HG02623 (cell line): ENCODE measurements around the gene FOXP2.
"Not testable (repeated sequence)": the region's sequence is repeated elsewhere in the genome, so short reads cannot be mapped to it uniquely, and the experiment has no call there.

Source experiments
- ATAC-seq: cut with Tn5 transposase; IDR thresholded peaks from one replicate; pipeline ENCODE4 v1.9.1; 2021; ENCODE audit warnings: moderate library complexity; ENCODE audit not compliant: unreplicated experiment

Gene FOXP2

DNA sequence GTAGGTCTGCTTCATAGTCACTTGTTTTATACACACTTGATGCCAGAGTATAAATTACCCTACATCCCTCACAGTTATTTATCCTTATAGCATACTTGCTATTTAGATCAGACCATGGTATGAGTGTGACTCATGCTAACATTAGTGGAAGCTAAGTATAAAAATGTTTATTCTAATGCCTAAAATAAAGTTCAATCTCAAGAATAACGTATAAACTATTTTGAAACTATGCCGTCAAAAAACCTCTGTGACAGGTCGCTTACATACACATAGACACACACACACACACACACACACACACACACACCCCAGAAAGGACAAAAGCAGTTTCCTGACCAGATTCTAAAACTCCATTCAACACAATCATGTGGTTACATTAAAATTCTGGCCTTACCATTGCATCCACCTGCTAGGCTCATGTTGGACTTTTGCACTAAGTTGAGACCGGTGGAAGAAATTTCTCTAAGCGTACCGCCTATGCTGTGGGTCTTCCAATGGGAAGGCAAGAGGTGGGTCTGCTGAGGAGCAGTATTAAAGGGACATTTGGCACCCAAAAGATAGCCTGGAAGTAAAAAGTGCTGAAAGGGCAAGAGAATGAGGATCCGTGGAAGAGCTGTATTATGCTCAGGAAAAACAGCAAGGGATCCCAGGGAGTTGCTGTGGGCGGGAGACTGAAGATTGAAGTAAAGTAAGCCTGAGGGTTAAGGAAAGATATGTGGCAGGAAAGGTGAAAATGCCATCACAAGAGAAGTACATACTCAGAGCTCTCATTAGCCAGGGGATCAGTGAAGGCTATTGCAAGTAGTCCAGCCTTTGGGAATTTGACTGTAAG is 5.0 kb downstream of the FOXP2 start:
- ATAC-seq, result no peak

DNA sequence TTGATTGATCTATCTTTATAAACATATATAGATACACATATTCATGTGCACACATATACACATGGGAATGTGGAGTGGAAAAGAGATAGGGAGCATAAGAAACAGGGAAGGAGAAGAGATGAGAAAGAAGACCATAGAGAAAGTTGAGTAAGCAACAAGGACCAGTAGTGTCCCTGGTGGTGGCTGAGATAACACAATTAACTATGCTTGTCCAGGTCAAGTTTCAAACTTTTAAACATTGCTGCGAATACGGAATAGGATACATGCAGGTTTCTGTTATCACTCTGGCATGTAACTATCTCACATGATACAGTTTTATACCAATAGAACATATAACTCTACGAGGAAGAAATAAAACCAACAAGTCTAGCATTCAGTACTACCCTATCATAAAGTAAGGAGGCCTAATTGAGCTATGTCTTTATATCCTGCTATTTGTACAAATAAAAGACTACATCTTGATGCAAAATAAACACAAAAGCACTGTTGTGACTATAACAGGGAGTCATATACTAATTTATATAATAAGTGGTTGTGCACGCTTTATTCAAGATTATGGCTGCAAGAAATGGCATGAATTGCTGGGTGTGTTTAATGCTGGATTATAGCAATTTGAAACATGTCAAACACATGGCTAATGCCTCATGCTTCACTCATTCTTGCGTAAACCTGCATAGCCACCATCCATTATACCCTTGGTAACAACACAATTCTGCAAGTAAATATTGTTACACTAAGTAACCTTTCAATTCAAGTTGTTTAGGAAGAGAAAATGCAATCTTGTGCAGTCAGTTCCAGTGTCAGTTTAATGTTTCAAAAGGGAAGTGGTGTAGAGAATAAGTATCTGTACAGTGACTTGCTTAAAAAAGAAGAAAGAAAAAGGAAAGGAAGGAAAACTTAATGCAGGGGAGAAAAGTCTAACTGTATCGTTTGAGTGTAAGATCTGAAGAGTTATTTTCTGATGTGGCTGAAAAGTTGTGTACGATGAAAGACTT is 8.2 kb downstream of the FOXP2 start:
- no peak for ATAC-seq

DNA sequence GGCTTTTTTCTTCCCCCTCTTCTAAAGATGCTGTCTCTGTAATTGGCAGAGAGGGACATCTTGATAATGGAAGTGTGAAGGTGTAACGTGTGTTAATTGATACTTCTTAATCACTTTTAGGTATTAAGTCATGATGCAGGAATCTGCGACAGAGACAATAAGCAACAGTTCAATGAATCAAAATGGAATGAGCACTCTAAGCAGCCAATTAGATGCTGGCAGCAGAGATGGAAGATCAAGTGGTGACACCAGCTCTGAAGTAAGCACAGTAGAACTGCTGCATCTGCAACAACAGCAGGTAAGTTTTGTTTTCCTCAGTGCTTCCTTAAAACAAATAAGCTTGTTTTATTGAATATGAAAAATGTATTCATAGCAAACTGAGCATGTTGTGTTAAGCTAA is 11.8 kb downstream of the FOXP2 start:
- ATAC-seq, result no peak

DNA sequence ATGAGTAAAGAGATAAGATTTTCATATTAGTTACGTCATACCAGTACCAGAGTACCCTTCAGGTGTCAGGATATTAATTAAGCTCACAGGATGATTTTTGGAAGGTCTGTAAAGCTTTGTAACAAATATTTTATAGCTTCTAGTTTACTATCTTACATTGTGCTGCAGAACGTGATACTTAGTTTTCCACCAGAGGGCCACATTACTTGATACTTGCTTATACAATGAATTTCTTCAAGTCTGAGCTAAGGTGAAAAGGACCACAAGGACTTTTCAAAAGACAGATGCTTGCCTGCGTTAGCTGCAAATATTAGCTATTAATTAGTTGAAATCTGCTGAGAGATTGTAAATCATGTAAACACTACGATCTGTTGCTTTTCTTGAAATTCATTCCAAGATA is 12.2 kb downstream of the FOXP2 start:
- ATAC-seq, result no peak

DNA sequence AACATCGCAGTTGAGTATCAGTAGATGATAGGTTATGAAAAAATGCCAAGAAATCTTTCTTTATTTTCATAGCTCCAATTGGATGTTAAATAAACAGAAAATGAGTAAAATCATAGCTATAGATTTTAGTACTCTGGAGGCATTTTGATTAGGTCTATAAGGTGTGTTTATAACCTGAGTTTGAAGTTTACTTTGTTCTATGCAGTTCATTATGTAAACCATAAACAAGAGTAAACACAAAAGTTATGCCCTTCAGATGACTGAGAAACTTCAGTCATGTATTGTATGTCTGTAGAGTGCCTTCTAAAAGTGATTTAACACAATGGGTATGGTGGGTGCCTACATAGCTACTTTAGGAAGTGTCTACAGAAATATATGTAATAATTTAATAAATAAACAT is 13.6 kb downstream of the FOXP2 start:
- no peak for ATAC-seq

DNA sequence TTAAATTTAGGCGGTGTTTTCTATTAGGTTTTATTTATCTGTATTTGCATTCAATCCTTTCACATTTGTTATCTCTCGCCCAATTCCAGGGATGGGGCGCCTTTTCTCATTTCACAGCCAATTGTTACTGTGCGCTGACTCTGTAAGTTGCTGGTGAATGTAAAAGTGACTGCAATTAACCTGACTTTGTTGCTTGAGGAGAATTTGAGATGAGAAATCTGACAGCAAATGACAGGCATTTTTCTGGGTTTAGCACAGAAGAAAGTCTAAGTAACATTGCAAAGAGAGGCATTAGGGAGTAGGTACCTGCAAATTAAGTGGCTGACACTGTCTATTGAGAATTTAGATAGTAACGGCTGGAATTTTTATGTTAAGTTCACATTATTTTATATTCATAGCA is 16.6 kb downstream of the FOXP2 start:
- no peak for ATAC-seq

DNA sequence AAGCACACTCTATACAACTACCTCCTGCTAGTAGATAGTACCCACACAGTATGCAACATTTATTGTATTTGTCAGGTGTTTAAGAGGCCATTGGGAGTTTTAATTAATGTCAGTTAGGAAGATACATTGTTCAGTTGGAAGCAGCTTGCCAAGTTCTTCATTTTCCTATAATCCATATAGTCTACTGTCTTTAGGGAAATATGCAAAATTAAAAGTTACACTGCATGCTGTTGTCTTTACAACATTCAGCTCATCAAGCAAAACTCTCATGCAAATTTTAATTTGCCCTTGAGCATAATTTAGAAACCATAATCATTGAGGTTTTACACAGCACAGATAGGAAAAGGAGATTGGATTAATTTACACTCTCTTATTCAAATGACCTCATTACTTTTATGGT is 17.4 kb downstream of the FOXP2 start:
- no peak for ATAC-seq

DNA sequence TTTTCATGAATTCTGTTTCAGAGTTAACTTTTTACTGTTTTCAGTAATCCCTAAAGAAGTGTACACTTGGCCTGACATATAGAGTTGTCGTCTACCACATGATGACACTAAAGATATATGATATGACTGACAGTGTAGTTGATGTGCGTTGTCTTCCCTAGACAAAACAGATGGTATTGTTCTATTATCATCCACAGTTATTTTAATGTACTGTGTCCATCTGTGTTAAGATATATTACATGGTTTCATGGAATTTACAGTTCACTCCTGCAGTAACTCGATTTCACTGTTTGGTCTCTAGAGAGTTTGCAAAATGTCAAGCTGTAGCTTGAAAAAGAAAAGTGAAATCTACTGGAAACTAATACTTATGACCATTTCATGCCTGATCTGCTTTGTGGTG is 18.1 kb downstream of the FOXP2 start:
- ATAC-seq, result no peak

DNA sequence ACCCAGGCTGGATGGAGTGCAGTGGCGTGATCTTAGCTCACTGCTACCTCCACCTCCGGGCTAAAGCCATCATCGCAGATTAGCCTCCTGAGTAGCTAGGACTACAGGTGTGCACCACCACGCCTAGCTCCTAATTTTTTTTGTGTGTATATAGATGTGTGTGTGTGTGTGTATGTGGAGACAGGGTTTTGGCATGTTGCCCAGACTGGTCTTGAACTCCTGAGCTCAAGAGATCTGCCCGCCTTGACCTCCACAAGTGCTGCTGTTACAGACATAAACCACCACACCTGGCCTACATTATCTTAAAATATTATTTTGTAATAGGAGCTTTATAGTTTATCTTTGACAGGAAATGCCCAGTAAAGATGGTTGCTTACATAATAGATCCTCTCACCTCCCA is 25.0 kb downstream of the FOXP2 start:
- no peak for ATAC-seq

DNA sequence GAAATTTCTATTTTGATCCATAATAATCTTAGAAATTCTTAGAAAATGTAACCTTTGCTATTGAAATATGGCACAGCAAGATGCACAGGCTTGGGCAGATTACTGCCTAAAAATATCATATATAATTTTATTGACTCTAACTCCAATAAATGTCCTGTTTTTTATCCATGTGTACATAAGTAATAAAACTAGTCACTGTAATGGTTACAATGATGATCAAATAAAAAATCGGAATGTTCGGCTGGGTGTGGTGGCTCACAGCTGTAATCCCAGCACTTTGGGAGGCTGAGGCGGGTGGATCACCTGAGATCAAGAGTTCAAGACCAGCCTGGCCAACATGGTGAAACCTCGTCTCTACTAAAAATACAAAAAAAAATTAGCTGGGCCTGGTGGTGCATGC is 26.3 kb downstream of the FOXP2 start:
- not testable (repeated sequence) for ATAC-seq

DNA sequence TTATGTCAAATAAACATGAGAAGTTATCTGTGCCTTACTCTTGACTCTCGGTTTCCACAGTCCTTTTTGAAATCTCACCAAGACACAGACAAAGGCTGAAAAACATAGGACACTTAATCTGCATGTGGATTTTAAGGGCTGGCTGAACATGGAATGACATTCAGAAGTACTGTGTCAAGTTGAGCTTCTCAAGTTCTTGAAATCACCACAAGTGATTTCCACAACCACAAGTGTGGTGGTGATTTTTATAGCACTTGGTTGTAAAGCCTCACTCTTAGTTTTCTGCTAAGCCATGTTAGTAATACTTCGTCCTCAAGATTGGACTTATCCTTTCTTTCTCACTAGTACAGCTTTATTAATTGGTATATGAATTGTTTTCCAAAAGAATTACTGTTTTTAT is 29.6 kb downstream of the FOXP2 start:
- no peak for ATAC-seq

DNA sequence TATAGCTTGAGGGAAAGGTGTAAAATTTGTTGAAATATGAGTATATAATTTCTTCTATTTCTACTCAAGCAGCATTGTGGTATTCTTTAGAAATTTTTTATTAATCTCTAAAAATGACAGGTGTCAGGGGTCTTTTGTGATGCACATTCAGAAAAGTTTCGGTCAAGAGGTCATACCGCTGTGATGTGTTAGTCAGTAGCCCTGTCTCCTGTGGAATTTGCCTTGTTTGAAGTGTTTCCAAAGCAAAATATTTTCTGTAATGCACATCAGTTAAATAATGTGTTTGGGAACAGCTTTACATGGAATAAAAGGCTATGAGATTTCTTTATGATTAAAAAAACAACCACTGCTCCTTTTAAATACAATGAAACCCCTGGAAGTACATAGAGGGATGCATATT is 35.8 kb downstream of the FOXP2 start:
- no peak for ATAC-seq

DNA sequence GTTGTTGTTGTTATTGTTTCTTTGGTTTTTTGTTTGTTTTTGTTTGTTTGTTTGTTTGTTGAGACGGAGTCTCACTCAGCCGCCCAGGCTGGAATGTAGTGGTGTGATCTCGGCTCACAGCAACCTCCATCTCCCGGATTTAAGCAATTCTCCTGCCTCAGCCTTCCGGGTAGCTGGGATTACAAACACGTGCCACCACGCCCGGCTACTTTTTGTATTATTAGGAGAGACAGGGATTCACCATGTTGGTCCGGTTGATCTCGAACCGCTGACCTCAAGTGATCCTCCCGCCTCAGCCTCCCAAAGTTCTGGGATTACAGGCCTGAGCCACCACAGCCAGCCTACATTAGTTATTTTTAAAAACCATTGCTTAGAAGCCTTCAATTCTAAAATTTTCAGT is 45.0 kb downstream of the FOXP2 start:
- ATAC-seq, result no peak

DNA sequence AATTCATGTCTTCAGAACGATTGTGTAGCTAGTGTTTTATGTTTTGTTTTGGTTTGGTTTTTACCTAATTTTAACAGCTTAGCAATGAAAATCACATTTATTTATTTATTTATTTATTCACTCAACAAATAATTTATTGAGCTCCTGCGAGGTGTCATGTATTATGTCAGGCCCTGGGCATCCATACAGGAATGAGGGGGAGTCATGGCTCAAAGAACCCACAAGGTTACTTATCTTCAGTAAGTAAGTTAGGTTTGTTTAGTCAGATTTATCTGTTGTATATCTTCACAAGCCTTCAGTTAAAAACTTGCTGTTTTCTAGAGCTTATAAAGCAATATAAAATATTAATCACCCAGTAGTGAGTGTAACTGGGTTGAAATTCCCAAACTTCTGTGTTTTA is 45.4 kb downstream of the FOXP2 start:
- ATAC-seq, result no peak

DNA sequence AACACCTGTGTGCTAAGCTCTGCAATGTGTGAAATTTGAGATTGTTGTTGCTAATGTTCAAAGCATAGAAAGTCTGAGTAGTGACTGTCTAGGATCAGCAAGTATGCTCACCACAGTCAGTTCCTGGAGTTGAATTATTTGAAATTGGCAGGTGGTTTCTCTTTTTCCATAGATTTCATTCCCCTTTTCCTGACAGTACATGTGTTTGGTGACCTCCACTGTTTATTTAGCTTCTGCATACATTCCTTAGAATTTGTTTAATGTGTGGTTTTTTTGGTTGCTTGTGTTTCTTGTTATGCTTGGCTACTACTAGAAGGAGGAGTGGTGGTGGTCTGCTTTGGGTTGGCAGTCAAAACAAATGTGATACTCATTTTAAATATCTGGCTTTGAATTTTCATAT is 52.3 kb downstream of the FOXP2 start:
- ATAC-seq, result no peak

DNA sequence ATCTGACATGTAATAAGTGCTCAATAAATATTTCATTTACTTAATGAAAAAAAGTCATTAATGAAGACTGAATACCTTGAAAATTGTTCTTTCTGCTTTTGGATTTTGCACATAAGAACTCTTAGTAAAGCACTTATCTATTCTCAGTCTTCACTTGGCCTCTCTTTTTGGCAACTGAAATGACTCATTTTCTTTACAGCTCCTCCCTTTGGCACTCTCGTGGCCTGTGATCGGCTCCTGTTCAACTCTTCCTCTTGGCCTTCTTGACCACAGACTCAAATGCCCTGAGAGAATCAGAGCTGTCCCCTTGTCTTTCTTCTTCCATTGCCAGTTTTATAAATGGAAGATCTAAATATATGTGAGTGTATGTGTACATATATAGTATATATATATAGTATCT is 54.2 kb downstream of the FOXP2 start:
- no peak for ATAC-seq

DNA sequence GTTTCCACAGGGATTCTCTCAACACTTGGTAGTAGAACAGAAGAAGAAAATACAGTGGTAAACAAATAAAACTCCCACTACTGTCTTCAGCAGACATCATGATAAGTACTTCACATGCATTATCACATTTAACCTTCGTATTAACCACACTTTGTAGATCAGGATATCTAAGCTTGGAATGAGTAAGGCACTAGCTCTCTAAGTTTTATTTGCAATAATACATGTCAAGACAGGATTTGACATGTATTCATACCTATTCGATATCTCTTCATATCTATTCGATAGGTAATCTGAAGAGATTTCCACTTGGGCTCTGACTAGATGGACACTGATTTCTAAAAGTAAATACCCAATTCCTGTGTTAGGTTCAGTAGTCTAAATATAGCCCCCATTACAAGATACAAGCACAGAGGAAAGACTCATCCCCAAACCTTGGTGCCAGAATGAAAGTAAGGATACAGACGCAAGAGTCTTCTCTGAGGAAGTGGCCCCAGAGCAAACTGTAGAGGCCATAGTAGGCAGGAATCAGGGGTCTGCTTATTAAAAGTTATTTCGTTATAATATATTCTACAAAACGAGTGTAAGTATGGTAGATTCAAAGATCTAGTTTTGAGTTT is 58.4 kb downstream of the FOXP2 start:
- no peak for ATAC-seq

DNA sequence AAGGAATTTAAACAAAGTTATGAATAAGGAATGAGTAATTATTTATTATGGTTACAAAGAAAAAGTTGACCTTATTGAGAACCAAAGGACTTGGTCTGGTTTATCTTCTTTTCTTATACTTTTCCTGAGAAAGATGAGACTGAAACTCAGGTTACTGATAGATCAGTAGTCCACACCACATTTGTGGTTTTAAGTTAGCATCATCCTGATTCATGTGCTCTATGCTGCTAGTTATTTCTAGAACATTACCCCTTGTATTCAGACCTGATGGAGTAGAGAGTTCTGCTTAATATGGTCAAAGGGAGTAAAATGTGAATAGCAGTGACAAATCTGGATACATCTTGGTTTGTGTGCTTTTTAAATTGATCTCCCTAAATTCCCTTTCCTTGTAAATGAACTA is 63.8 kb downstream of the FOXP2 start:
- ATAC-seq, result no peak

DNA sequence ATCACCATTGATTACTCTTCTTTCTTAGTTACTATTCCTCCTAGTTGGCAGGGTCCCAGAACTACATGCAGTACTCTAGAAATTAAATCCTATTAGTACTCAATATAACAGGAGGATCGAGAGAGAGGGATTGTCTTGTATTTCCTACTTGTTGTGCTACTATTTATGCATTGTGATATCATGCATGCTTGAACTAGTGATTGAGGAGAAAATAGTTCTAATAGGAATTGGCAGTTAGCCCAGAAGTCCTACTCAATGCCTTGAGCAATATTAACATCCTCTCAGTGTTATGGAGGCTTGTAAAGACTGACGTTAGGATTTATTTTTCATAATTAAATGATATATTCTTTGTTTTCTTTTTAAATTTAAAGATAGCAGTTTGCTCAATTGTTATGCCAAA is 67.4 kb downstream of the FOXP2 start:
- no peak for ATAC-seq

DNA sequence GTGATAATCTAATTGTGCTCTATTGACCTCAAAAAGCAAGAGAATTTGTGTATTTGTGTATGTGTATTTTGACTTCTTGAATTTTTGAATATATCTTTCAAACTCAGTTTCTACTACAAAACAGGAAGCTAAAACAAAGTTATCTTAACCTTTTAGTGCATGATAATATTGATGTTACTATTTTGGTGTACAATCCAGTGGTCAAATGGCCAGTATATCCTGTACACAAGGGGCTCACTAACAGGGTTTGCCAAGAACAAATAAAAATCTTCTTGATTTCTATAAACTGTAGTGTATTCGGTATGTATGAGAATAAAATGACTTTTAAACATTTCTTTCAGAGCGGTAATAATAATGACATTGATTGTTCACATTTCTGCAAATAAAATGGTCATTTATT is 69.6 kb downstream of the FOXP2 start:
- ATAC-seq, result no peak

DNA sequence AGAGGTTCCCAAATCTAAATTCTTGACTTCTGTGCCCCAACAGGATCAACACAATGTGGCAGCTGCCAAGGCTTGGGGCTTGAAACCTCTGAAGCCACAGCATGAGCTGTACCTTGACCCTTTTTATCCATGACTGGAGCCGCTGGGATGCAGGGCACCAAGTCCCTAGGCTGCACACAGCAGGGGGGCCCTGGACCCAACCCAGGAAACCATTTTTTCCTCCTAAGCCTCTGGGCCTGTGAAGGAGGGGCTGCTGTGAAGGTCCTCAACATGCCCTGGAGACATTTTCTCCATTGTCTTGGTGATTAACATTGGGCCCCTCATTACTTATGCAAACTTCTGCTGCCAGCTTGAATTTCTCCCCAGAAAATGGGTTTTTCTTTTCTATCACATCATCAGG is 72.6 kb downstream of the FOXP2 start:
- ATAC-seq, result no peak

DNA sequence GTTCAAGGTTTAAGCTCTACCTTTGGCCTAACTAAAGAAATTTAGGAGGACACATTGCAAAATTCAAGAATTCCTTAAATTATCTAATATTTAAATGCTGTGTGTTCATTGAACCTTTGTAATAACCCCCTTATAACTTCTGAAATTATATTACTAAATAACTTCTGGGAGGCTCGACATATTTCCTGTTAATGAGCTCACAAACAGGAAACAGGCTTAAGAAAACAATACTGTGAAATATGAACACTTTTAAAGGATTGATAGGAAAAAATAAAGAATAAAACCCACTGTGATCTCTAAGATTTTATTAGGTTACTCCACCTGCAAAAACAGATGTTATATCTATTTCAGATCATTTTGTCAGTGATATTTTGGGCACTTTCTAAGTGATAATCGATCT is 74.1 kb downstream of the FOXP2 start:
- ATAC-seq, result no peak
